ENCODE data around the gene TSPAN13. TPM values are rescaled to one million over a fixed set of nuclear protein-coding genes. Genes with fewer than 3 reads are reported as not detected.

TSPAN13 gene
- polyA plus RNA-seq, 1 donor from 2014 or later: 315 TPM

DNA sequence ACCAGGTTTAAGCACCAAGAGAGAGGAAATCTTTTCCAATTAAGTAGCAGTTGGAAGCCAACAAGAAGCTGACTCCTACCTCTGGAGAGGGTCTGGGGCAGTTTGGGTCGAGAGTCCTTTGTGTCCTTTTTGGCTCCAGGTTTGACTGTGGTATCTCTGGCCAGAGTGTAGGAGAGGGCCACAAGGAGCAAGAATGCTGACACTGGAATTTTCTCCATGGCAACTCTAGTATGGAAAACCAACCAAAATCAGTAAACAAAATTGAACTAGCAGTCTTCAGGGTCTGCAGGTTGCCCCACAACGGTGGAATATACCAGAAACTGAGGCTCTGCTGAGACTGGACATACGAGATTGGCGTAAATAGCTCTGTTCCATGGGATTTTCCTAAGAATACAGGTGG is 48.0 kb downstream of the TSPAN13 start:
- no peaks in the 10 kb centered on the region for H3F3A ChIP-seq (ENCODE audit: insufficient read depth, low read length, poor library complexity, severe bottlenecking)
- TF ChIP-seq EP300 (conservative IDR thresholded peaks at IDR 0.05; ENCODE audit: poor library complexity, severe bottlenecking) (no peak), RAD21 (conservative IDR thresholded peaks at IDR 0.05) (no peak), MXI1 (conservative IDR thresholded peaks at IDR 0.05; ENCODE audit: poor library complexity, severe bottlenecking) (no peak), TAF1 (IDR thresholded peaks at IDR 0.05; ENCODE audit: low read depth) (no peak), SMC3 (conservative IDR thresholded peaks at IDR 0.05; ENCODE audit: poor library complexity) (no peak), POLR2AphosphoS5 (IDR thresholded peaks at IDR 0.05) (no peak), EZH2 (IDR thresholded peaks at IDR 0.05; ENCODE audit: borderline replicate concordance, insufficient read depth, low read length, poor library complexity, severe bottlenecking) (no peak)
- TF ChIP-seq, protein P1, sequence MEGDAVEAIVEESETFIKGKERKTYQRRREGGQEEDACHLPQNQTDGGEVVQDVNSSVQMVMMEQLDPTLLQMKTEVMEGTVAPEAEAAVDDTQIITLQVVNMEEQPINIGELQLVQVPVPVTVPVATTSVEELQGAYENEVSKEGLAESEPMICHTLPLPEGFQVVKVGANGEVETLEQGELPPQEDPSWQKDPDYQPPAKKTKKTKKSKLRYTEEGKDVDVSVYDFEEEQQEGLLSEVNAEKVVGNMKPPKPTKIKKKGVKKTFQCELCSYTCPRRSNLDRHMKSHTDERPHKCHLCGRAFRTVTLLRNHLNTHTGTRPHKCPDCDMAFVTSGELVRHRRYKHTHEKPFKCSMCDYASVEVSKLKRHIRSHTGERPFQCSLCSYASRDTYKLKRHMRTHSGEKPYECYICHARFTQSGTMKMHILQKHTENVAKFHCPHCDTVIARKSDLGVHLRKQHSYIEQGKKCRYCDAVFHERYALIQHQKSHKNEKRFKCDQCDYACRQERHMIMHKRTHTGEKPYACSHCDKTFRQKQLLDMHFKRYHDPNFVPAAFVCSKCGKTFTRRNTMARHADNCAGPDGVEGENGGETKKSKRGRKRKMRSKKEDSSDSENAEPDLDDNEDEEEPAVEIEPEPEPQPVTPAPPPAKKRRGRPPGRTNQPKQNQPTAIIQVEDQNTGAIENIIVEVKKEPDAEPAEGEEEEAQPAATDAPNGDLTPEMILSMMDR (IDR thresholded peaks at IDR 0.05; ENCODE audit: poor library complexity, severe bottlenecking): no peak
- TF ChIP-seq, protein P2, sequence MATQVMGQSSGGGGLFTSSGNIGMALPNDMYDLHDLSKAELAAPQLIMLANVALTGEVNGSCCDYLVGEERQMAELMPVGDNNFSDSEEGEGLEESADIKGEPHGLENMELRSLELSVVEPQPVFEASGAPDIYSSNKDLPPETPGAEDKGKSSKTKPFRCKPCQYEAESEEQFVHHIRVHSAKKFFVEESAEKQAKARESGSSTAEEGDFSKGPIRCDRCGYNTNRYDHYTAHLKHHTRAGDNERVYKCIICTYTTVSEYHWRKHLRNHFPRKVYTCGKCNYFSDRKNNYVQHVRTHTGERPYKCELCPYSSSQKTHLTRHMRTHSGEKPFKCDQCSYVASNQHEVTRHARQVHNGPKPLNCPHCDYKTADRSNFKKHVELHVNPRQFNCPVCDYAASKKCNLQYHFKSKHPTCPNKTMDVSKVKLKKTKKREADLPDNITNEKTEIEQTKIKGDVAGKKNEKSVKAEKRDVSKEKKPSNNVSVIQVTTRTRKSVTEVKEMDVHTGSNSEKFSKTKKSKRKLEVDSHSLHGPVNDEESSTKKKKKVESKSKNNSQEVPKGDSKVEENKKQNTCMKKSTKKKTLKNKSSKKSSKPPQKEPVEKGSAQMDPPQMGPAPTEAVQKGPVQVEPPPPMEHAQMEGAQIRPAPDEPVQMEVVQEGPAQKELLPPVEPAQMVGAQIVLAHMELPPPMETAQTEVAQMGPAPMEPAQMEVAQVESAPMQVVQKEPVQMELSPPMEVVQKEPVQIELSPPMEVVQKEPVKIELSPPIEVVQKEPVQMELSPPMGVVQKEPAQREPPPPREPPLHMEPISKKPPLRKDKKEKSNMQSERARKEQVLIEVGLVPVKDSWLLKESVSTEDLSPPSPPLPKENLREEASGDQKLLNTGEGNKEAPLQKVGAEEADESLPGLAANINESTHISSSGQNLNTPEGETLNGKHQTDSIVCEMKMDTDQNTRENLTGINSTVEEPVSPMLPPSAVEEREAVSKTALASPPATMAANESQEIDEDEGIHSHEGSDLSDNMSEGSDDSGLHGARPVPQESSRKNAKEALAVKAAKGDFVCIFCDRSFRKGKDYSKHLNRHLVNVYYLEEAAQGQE (IDR thresholded peaks at IDR 0.05; ENCODE audit: borderline replicate concordance): no peak
- H4K20me1 ChIP-seq (ENCODE audit: insufficient read depth): no peaks in the 10 kb centered on the region
- no peaks in the 10 kb centered on the region for H3K36me3 ChIP-seq (ENCODE audit: insufficient read depth, low read length)
- H3K9me3 ChIP-seq (ENCODE audit: low read length): no peaks in the 10 kb centered on the region
- H3K4me3 ChIP-seq (ENCODE audit: low read length): no peak overlapping the region
- no peak overlapping the region for H3K27ac ChIP-seq (ENCODE audit: low read length)
- H3K9ac ChIP-seq (ENCODE audit: low read length): no peak overlapping the region
- no peaks in the 10 kb centered on the region for H3K27me3 ChIP-seq (ENCODE audit: insufficient read depth, low read depth, low read length)
- no peaks in the 10 kb centered on the region for H3K79me2 ChIP-seq (replicated peaks; ENCODE audit: insufficient read depth, low read length)
- H2AFZ ChIP-seq (ENCODE audit: low read depth, low read length): no peak overlapping the region
- H3K4me2 ChIP-seq (ENCODE audit: low read length): no peak overlapping the region
- H3K9me2 ChIP-seq (ENCODE audit: insufficient read depth, low read length): no peaks in the 10 kb centered on the region

DNA sequence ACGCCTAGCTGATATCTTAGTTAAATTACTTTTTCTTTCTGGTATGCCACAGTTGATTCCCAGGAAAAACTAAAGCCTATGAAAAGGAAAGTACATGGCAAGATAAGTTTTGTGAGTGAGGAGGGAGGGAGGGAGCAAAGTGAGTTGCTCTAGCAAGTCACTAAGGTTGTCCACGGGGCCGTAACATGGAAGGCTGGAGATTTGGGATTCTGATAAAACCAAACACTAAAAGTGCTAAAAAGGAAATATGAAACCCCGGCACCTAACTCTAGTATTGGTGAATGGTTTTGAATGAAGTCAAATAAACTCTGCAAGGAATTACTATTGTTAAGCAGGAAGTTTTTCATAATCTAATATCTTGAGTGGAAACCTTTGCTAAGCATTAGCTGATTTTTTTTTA is 49.6 kb downstream of the TSPAN13 start:
- TF ChIP-seq, protein P1 (IDR thresholded peaks at IDR 0.05; ENCODE audit: poor library complexity, severe bottlenecking): no peak
- TF ChIP-seq RAD21 (conservative IDR thresholded peaks at IDR 0.05): no peak
- no peak for TF ChIP-seq MXI1 (conservative IDR thresholded peaks at IDR 0.05; ENCODE audit: poor library complexity, severe bottlenecking)
- no peak for TF ChIP-seq SMC3 (conservative IDR thresholded peaks at IDR 0.05; ENCODE audit: poor library complexity)
- no peak for TF ChIP-seq EZH2 (IDR thresholded peaks at IDR 0.05; ENCODE audit: borderline replicate concordance, insufficient read depth, low read length, poor library complexity, severe bottlenecking)
- TF ChIP-seq, protein P2 (IDR thresholded peaks at IDR 0.05; ENCODE audit: borderline replicate concordance): no peak
- TF ChIP-seq EP300 (conservative IDR thresholded peaks at IDR 0.05; ENCODE audit: poor library complexity, severe bottlenecking): no peak
- no peak for TF ChIP-seq POLR2AphosphoS5 (IDR thresholded peaks at IDR 0.05)
- no peak for TF ChIP-seq TAF1 (IDR thresholded peaks at IDR 0.05; ENCODE audit: low read depth)
- Histone ChIP-seq H3K4me2 (ENCODE audit: low read length) (no peak overlapping the region), H3K9ac (ENCODE audit: low read length) (no peak overlapping the region), H3F3A (ENCODE audit: insufficient read depth, low read length, poor library complexity, severe bottlenecking) (no peaks in the 10 kb centered on the region), H4K20me1 (ENCODE audit: insufficient read depth) (no peaks in the 10 kb centered on the region), H2AFZ (ENCODE audit: low read depth, low read length) (no peak overlapping the region), H3K36me3 (ENCODE audit: insufficient read depth, low read length) (no peaks in the 10 kb centered on the region), H3K27ac (ENCODE audit: low read length) (no peak overlapping the region), H3K9me2 (ENCODE audit: insufficient read depth, low read length) (no peaks in the 10 kb centered on the region), H3K9me3 (ENCODE audit: low read length) (no peaks in the 10 kb centered on the region), H3K79me2 (replicated peaks; ENCODE audit: insufficient read depth, low read length) (no peaks in the 10 kb centered on the region), H3K27me3 (ENCODE audit: insufficient read depth, low read depth, low read length) (no peaks in the 10 kb centered on the region), H3K4me3 (ENCODE audit: low read length) (no peak overlapping the region)

Data from neural cell (in vitro differentiated cells).